ENCODE measurements around the gene PRPS1. TPM values are rescaled to one million over a fixed set of nuclear protein-coding genes. Genes with fewer than 3 reads are reported as not detected.

PRPS1 gene
- total RNA-seq, 2 experiments from 2014 or later, result 66.5 to 70.4 TPM

- ChIA-PET POLR2A (no interaction called here), CTCF (no interaction called here)
- DNase-seq (no peak), ATAC-seq (ENCODE audit: poor library complexity) (no peak)
- intact Hi-C loops (cut with DNase I, micrococcal nuclease), result no loop called here
- Histone ChIP-seq H3K9me3 (ENCODE audit: control insufficient read depth in 1 of 2, insufficient read depth in 1 of 2, low read length in 2 of 2) (no peaks in the 10 kb centered on the region), H3K27ac (ENCODE audit: low read depth in 1 of 2, low read length in 2 of 2) (no peak overlapping the region), H3K4me1 (ENCODE audit: insufficient read depth, low read length) (no peaks in the 10 kb centered on the region), H3K27me3 (ENCODE audit: control insufficient read depth in 1 of 2, insufficient read depth in 2 of 2, low read length in 2 of 2) (no peaks in the 10 kb centered on the region), H3K36me3 (ENCODE audit: insufficient read depth, low read length) (no peaks in the 10 kb centered on the region), H3K4me3 (ENCODE audit: low read length) (no peak overlapping the region)
- Mint-ChIP-seq H3K4me3 (no peak overlapping the region), H3K27me3 (no peaks in the 10 kb centered on the region), H3K36me3 (ENCODE audit: low read depth) (no peaks in the 10 kb centered on the region), H3K27ac (no peak overlapping the region), H3K9me3 (no peaks in the 10 kb centered on the region), H3K4me1 (ENCODE audit: low read depth) (no peaks in the 10 kb centered on the region)
- TF ChIP-seq CTCF (IDR thresholded peaks at IDR 0.05), result no peak
These were observed 39.1 kb upstream of the PRPS1 start for GRCh38 chrX:107589243-107589642.

GRCh38 chrX:107596651-107597050 lies 31.7 kb upstream of the PRPS1 start:
- ATAC-seq (ENCODE audit: poor library complexity), result no peak
- intact Hi-C loops (cut with DNase I, micrococcal nuclease), result no loop called here
- H3K4me1 Mint-ChIP-seq (ENCODE audit: low read depth), result no peaks in the 10 kb centered on the region
- no peak overlapping the region for H3K4me3 Mint-ChIP-seq
- H3K27ac Mint-ChIP-seq, result no peak overlapping the region
- H3K27me3 Mint-ChIP-seq, result no peaks in the 10 kb centered on the region
- TF ChIP-seq CTCF (IDR thresholded peaks at IDR 0.05), result no peak
- no peaks in the 10 kb centered on the region for H3K9me3 Mint-ChIP-seq
- Histone ChIP-seq H3K4me1 (ENCODE audit: insufficient read depth, low read length) (no peaks in the 10 kb centered on the region), H3K27ac (ENCODE audit: low read depth in 1 of 2, low read length in 2 of 2) (no peak overlapping the region), H3K27me3 (ENCODE audit: control insufficient read depth in 1 of 2, insufficient read depth in 2 of 2, low read length in 2 of 2) (no peaks in the 10 kb centered on the region), H3K4me3 (ENCODE audit: low read length) (no peak overlapping the region), H3K9me3 (ENCODE audit: control insufficient read depth in 1 of 2, insufficient read depth in 1 of 2, low read length in 2 of 2) (no peaks in the 10 kb centered on the region), H3K36me3 (ENCODE audit: insufficient read depth, low read length) (no peaks in the 10 kb centered on the region)
- CTCF ChIA-PET, result no interaction called here
- POLR2A ChIA-PET, result no interaction called here
- no peak for DNase-seq
- H3K36me3 Mint-ChIP-seq (ENCODE audit: low read depth), result no peaks in the 10 kb centered on the region

GRCh38 chrX:107597264-107597663 lies 31.0 kb upstream of the PRPS1 start:
- H3K27ac Mint-ChIP-seq, result no peak overlapping the region
- Histone ChIP-seq H3K9me3 (ENCODE audit: control insufficient read depth in 1 of 2, insufficient read depth in 1 of 2, low read length in 2 of 2) (no peaks in the 10 kb centered on the region), H3K36me3 (ENCODE audit: insufficient read depth, low read length) (no peaks in the 10 kb centered on the region), H3K27me3 (ENCODE audit: control insufficient read depth in 1 of 2, insufficient read depth in 2 of 2, low read length in 2 of 2) (no peaks in the 10 kb centered on the region), H3K27ac (ENCODE audit: low read depth in 1 of 2, low read length in 2 of 2) (no peak overlapping the region), H3K4me3 (ENCODE audit: low read length) (no peak overlapping the region), H3K4me1 (ENCODE audit: insufficient read depth, low read length) (no peaks in the 10 kb centered on the region)
- intact Hi-C loops (cut with DNase I, micrococcal nuclease), result no loop called here
- ChIA-PET POLR2A (no interaction called here), CTCF (no interaction called here)
- H3K4me3 Mint-ChIP-seq, result no peak overlapping the region
- no peaks in the 10 kb centered on the region for H3K36me3 Mint-ChIP-seq (ENCODE audit: low read depth)
- ATAC-seq (ENCODE audit: poor library complexity) (no peak), DNase-seq (no peak)
- no peaks in the 10 kb centered on the region for H3K4me1 Mint-ChIP-seq (ENCODE audit: low read depth)
- no peak for TF ChIP-seq CTCF (IDR thresholded peaks at IDR 0.05)
- H3K9me3 Mint-ChIP-seq, result no peaks in the 10 kb centered on the region
- no peaks in the 10 kb centered on the region for H3K27me3 Mint-ChIP-seq
